ENCODE data around the gene CUZD1. TPM values are rescaled to one million over a fixed set of nuclear protein-coding genes. Genes with fewer than 3 reads are reported as not detected.
"Not testable (repeated sequence)": the region's sequence is repeated elsewhere in the genome, so short reads cannot be mapped to it uniquely, and the experiment has no call there.

The CUZD1 gene
- total RNA-seq, 4 donors from 2014 or later, result 0.26 to 2.7 (median 0.81) TPM; not detected in 1

- Histone ChIP-seq H3K4me3 (peak within 1 kb of the TSS; percentile 78), H3K9me3 (no peaks in the 10 kb centered on the region), H3K27me3 (no peaks in the 10 kb centered on the region), H3K4me1 (peaks cover 22% of the 10 kb centered on the region), H3K27ac (peak within 1 kb of the TSS; percentile 40), H3K36me3 (no peaks in the 10 kb centered on the region)
- DNase-seq (ENCODE audit: low spot score in 2 of 2), result peak; percentile 93 to 95
- no peak for TF ChIP-seq POLR2AphosphoS5 (IDR thresholded peaks at IDR 0.05)
- TF ChIP-seq, protein P1, sequence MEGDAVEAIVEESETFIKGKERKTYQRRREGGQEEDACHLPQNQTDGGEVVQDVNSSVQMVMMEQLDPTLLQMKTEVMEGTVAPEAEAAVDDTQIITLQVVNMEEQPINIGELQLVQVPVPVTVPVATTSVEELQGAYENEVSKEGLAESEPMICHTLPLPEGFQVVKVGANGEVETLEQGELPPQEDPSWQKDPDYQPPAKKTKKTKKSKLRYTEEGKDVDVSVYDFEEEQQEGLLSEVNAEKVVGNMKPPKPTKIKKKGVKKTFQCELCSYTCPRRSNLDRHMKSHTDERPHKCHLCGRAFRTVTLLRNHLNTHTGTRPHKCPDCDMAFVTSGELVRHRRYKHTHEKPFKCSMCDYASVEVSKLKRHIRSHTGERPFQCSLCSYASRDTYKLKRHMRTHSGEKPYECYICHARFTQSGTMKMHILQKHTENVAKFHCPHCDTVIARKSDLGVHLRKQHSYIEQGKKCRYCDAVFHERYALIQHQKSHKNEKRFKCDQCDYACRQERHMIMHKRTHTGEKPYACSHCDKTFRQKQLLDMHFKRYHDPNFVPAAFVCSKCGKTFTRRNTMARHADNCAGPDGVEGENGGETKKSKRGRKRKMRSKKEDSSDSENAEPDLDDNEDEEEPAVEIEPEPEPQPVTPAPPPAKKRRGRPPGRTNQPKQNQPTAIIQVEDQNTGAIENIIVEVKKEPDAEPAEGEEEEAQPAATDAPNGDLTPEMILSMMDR (IDR thresholded peaks at IDR 0.05), result no peak
- no peak for TF ChIP-seq EP300 (IDR thresholded peaks at IDR 0.05)
- no peak for TF ChIP-seq POLR2A (IDR thresholded peaks at IDR 0.05)
- 6% methylated on average over 63 of the region's 95 CpGs for WGBS
These were observed 33.9 kb upstream of the CUZD1 start, which contains the start of gene FAM24B for GRCh38 chr10:122879339-122880273. Gene FAM24B (minus strand): TSS chr10:122879581. CDS start chr10:122850515, 29,066 bp downstream.

DNA sequence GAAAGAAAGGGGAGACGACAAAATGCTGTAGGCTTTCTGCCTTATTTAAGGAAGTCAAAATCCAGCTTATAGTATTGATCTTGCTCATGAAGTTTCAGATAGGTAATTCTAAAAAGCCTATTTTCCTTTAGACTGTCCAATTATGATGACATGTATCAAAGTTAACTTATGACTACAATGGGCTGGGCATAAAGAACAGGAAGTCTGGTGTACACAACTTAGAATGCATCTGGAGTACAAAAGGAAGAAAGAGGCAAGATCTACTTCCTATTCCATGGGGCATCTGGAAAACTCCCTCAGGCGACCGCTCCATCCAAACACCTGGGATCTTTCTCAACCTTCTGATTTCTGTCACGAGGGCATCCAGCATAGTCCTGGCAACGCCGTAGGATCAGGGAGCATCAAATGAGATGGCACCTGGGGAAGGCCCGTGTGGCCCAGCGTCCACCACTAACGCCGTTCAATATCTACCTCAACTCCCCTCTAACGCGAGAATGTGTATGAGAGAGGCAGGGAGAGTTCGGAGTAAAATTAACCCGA is 33.2 kb upstream of the CUZD1 start:
- H3K27me3 ChIP-seq, result no peaks in the 10 kb centered on the region
- no peaks in the 10 kb centered on the region for H3K36me3 ChIP-seq
- H3K27ac ChIP-seq, result no peak overlapping the region
- H3K4me1 ChIP-seq, result peaks cover 22% of the 10 kb centered on the region
- TF ChIP-seq EP300 (IDR thresholded peaks at IDR 0.05) (no peak), POLR2AphosphoS5 (IDR thresholded peaks at IDR 0.05) (no peak), POLR2A (IDR thresholded peaks at IDR 0.05) (no peak)
- TF ChIP-seq, protein P1 (IDR thresholded peaks at IDR 0.05), result no peak
- 57% methylated on average over 14 of the region's 14 CpGs for WGBS
- H3K4me3 ChIP-seq, result peak overlapping the region; percentile 78
- no peak for DNase-seq (ENCODE audit: low spot score in 2 of 2)
- H3K9me3 ChIP-seq, result no peaks in the 10 kb centered on the region

DNA sequence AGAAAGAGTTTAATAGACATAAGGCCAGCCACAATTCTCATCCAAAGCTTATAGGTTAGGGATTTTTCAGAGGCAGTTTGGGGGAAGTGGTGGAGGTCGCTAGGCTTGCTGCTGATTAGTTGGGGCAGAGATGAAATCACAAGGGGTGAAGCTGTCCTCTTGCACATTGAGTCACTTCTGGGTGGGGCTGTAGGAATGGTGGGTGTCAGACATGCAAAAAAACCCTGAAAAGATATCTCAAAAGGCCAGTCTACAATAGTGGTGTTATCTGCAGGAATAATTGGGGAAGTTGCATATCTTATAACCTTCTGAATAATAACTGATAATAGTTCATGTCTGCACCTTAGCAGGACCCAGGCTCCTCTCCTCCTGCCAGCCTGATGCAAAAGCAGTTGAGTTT is 31.6 kb upstream of the CUZD1 start:
- Histone ChIP-seq H3K4me1 (peaks cover 22% of the 10 kb centered on the region), H3K4me3 (no peak overlapping the region), H3K9me3 (no peaks in the 10 kb centered on the region), H3K36me3 (no peaks in the 10 kb centered on the region), H3K27ac (no peak overlapping the region), H3K27me3 (no peaks in the 10 kb centered on the region)
- no peak for TF ChIP-seq POLR2AphosphoS5 (IDR thresholded peaks at IDR 0.05)
- TF ChIP-seq POLR2A (IDR thresholded peaks at IDR 0.05), result no peak
- TF ChIP-seq, protein P1 (IDR thresholded peaks at IDR 0.05), result no peak
- no peak for TF ChIP-seq EP300 (IDR thresholded peaks at IDR 0.05)
- no peak for DNase-seq (ENCODE audit: low spot score in 2 of 2)
- WGBS, result 84% methylated on average over 1 of the region's 1 CpG

GRCh38 chr10:122876467-122876855 is 30.8 kb upstream of the CUZD1 start:
- H3K27ac ChIP-seq, result no peak overlapping the region
- H3K4me1 ChIP-seq, result peaks cover 22% of the 10 kb centered on the region
- H3K4me3 ChIP-seq, result no peak overlapping the region
- 90% methylated on average over 1 of the region's 1 CpG for WGBS
- H3K9me3 ChIP-seq, result no peaks in the 10 kb centered on the region
- H3K36me3 ChIP-seq, result no peaks in the 10 kb centered on the region
- DNase-seq (ENCODE audit: low spot score in 2 of 2), result no peak
- TF ChIP-seq POLR2AphosphoS5 (IDR thresholded peaks at IDR 0.05), result no peak
- TF ChIP-seq, protein P1 (IDR thresholded peaks at IDR 0.05), result no peak
- no peak for TF ChIP-seq EP300 (IDR thresholded peaks at IDR 0.05)
- no peak for TF ChIP-seq POLR2A (IDR thresholded peaks at IDR 0.05)
- H3K27me3 ChIP-seq, result no peaks in the 10 kb centered on the region

- Histone ChIP-seq H3K27ac (no peak overlapping the region), H3K4me1 (peaks cover 22% of the 10 kb centered on the region), H3K4me3 (no peak overlapping the region), H3K9me3 (no peaks in the 10 kb centered on the region), H3K36me3 (no peaks in the 10 kb centered on the region), H3K27me3 (no peaks in the 10 kb centered on the region)
- DNase-seq (ENCODE audit: low spot score in 2 of 2), result no peak
- TF ChIP-seq POLR2A (IDR thresholded peaks at IDR 0.05) (no peak), EP300 (IDR thresholded peaks at IDR 0.05) (no peak), POLR2AphosphoS5 (IDR thresholded peaks at IDR 0.05) (no peak)
- TF ChIP-seq, protein P1 (IDR thresholded peaks at IDR 0.05), result no peak
- 53% methylated on average over 6 of the region's 6 CpGs for WGBS
These were observed 30.3 kb upstream of the CUZD1 start for GRCh38 chr10:122875843-122876466.

DNA sequence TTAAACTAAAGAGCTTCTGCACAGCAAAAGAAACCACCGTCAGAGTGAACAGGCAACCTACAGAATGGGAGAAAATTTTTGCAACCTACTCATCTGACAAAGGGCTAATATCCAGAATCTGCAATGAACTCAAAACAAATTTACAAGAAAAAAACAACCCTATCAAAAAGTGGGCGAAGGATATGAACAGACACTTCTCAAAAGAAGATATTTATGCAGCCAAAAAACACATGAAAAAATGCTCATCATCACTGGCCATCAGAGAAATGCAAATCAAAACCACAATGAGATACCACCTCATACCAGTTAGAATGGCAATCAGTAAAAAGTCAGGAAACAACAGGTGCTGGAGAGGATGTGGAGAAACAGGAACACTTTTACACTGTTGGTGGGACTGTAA is 26.3 kb upstream of the CUZD1 start:
- not testable (repeated sequence) for H3K27me3 ChIP-seq; H3K9me3 ChIP-seq; H3K4me1 ChIP-seq; H3K27ac ChIP-seq; H3K36me3 ChIP-seq; H3K4me3 ChIP-seq; DNase-seq (ENCODE audit: low spot score in 2 of 2)
- 97% methylated on average over 2 of the region's 2 CpGs for WGBS

DNA sequence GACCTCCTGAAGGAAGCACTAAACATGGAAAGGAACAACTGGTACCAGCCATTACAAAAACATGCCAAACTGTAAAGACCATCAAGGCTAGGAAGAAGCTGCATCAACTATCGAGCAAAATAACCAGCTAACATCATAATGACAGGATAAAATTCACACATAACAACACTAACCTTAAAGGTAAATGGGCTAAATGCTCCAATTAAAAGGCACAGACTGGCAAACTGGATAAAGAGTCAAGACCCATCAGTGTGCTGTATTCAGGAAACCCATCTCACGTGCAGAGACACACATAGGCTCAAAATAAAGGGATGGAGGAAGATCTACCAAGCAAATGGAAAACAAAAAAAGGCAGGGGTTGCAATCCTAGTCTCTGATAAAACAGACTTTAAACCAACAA is 23.1 kb upstream of the CUZD1 start:
- not testable (repeated sequence) for H3K36me3 ChIP-seq; H3K27me3 ChIP-seq; H3K4me1 ChIP-seq; DNase-seq (ENCODE audit: low spot score in 2 of 2); H3K9me3 ChIP-seq; H3K27ac ChIP-seq; H3K4me3 ChIP-seq
- WGBS, result 94% methylated on average over 2 of the region's 2 CpGs
